Purkinje cell (primary cell): ENCODE results near the gene EIF5A. TPM values are rescaled to one million over a fixed set of nuclear protein-coding genes. Genes with fewer than 3 reads are reported as not detected.

Source experiments
- polyA plus RNA-seq: library from polyadenylated mRNA; unstranded; fragments of >200 nt; fragmentation: Nextera tagmentation; gene quantifications from 2 replicates; pipeline ENCODE4 v1.2.1, GENCODE V29; 2014

EIF5A gene
- polyA plus RNA-seq, result 41.6 and 47.0 TPM in 2 replicates

DNA sequence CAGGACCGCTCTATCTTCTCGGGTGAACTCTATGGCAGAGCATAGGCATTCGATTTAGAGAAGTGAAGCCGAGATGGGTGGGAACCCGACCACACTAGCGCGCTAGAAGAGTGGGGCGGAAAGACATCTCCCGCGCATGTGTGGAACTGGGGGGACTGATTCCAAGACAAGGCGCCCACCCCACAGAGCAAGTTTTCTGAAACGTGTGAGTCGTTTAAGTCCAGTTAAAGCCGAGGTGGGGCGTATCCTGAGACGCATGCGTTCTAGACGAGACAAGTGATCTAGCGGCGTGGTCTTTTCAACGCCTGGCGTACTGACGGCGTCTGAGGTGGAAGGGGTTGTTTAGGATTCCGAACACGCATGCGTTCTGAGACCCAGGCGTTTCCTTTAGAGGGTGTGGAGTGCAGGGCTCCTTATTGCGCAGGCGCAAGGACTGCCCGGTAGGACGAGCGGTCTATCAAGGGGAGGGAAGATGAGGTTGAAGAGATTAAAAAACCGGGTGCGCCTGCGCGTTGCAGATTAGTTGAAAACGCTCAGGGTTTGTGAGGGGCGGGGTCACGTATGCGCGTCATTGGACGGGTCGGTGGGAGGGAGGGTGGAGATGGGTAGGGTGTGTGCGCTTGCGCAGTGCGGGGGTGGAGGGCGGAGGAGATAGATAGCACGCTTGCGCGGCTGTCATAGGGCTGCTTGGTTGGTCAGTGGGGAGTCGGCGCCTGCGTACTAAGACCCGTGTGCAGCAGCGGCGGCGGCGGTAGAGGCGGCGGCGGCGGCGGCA lies at the start of gene EIF5A:
Gene EIF5A, plus strand, starts transcription at position 718 of the 775 bp plus-strand sequence. CDS start 2,008 bp downstream, outside the sequence.

DNA sequence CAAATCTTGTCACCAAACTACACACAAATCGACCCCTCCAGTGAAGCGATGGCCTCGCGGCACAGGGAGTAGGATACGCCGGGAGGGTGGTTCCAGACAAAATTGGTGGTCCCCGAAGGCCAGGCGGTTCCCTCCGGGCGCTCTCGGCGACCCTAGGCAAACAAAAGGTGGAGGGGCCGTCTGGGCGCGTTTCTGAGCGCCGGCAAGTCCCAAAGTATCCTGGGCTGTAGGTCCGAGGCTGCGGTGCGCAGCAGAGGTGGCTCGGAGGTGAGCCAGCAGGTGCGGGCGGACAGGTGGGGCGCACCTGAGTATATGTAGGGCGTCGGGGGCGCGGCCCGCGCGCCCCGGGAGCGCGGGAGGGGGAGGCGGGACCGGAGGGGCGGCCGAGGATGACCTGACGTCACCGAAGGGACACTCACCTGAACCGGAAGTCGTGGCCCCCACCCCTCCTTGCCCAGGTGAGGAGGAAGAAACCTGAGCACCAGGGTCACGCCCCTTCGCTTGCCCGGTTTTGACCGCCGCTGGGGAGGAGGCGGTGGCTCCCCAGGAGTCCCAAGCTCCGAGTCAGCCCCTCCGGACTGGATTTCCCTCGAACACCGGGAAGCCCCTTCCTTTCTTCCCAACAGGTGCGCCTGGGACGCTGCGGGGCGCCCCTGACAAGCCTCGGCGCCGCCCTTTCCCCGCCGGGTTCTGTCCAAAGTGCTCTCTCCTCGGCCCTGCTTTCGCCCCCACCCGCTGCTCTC lies 45.1 kb upstream of the EIF5A start, which contains the start of gene CLDN7:
Gene CLDN7, minus strand, starts transcription at position 287 of the 743 bp plus-strand sequence. CDS start 435 bp downstream, outside the sequence.

DNA sequence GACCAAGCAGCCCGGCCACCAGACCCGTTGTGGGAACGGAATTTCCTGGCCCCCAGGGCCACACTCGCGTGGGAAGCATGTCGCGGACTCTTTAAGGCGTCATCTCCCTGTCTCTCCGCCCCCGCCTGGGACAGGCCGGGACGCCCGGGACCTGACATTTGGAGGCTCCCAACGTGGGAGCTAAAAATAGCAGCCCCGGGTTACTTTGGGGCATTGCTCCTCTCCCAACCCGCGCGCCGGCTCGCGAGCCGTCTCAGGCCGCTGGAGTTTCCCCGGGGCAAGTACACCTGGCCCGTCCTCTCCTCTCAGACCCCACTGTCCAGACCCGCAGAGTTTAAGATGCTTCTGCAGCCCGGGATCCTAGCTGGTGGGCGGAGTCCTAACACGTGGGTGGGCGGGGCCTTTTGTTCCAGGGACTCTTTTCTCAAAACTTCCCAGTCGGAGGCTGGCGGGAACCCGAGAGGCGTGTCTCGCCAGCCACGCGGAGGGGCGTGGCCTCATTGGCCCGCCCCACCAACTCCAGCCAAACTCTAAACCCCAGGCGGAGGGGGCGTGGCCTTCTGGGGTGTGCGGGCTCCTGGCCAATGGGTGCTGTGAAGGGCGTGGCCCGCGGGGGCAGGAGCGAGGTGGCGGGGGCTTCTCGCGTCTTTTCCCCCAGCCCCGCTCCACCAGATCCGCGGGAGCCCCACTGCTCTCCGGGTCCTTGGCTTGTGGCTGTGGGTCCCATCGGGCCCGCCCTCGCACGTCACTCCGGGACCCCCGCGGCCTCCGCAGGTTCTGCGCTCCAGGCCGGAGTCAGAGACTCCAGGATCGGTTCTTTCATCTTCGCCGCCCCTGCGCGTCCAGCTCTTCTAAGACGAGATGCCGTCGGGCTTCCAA lies 26.1 kb upstream of the EIF5A start, which contains the start of gene SLC2A4:
Gene SLC2A4, plus strand, starts transcription at position 645 of the 879 bp plus-strand sequence. Its CDS starts 217 bp downstream, at position 862.

DNA sequence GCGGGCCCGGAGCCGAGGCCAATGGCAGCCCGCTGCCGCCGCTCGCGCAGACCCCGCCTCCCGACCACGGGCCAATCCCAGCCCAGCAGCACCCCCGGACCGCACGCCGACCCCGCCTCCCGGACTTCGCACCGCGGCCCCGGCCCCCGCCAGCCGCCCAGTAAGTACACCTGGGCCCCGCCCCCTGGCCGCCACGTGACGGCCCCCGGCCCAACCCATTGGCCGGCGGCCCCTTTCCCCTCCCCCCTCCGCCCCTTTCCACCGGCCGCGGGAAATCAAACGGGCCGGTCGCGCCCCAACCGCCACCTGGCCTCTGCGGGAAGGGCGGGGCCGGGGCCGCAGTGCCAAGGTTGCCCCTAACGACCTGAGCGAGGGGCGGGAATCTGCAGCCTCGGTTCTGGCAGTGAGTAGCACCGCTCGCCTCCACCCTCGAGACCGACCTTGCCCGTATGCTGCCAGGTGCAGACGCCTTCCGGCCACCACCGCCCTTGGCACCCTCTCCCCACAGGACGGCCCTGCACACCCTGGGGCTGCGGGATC lies 12.7 kb upstream of the EIF5A start, which contains the start of gene YBX2:
Gene YBX2, minus strand, starts transcription at position 26 of the 540 bp plus-strand sequence. CDS start 139 bp downstream, outside the sequence.

DNA sequence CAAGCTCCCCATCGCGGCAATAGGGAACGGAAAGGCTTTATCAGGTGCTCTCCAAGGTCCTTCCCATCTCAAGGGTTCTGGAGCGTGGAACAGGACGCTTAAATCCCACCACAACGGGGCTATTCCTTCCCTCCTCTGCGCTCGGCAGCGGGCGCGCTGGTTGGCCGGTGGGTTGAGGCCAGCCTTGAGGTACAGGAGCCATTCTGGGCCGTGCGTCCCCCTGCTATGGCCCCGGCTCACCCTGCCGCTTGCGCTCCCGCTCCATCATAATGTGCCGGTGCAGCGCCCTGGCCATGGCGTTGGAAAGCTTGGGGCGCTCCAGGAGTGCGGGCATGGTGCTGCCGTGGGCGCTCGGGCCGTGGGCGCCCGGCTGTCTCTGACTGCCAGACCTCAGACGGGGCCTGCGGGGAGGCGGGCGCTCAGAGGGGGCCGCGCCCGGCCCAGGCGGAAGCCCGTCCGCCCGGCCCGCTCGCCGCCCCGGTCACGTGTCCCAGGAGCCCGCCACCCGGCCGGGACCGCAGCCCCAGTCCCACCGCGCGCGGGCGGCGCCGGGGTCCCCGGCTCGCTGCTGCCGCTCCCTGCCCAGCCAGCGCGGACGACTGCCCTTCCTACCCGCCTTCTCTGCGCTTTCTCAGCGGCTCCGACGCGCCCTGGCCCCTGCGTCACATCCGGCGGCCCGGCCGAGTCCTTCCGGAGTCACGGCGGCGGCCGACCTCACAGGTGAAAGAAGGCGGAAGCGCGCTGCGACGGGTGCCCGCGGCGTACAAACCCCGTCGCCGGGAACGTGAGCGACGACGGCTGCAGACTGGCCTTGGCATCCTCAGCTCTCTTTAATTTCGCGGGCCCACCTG lies 7.5 kb downstream of the EIF5A start, which contains the start of gene GPS2:
Gene GPS2, minus strand, starts transcription at position 642 of the 851 bp plus-strand sequence. Its CDS starts 308 bp downstream, at position 334.

DNA sequence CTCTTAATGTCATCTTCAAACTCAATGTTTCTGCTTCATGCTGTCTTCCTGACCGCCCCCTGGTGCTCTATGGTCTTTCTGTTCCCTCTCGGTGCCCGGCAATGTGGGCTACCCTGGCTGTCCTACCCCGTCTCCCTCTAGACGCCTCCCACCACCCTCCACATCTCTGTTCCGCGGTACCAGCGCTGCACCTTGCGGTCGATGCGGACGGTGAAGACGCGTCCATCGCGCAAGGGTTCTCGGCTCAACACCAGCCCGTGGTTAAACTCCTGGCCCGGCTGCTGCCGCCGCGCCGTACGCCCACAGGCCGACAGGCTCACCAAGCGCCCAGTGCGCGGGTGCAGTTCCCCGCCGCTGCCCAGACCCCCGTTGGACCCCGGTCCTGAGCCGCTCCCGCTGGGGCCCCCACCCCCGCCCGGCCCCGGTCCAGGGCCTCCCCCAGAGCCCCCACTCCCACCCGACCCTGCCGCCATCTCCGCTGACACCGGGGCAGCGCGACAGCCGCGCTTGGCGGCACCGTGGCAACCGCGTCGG lies 21.5 kb downstream of the EIF5A start, which contains the start of gene NEURL4:
Gene NEURL4, minus strand, starts transcription at position 496 of the 534 bp plus-strand sequence. Its CDS starts 23 bp downstream, at position 473.

DNA sequence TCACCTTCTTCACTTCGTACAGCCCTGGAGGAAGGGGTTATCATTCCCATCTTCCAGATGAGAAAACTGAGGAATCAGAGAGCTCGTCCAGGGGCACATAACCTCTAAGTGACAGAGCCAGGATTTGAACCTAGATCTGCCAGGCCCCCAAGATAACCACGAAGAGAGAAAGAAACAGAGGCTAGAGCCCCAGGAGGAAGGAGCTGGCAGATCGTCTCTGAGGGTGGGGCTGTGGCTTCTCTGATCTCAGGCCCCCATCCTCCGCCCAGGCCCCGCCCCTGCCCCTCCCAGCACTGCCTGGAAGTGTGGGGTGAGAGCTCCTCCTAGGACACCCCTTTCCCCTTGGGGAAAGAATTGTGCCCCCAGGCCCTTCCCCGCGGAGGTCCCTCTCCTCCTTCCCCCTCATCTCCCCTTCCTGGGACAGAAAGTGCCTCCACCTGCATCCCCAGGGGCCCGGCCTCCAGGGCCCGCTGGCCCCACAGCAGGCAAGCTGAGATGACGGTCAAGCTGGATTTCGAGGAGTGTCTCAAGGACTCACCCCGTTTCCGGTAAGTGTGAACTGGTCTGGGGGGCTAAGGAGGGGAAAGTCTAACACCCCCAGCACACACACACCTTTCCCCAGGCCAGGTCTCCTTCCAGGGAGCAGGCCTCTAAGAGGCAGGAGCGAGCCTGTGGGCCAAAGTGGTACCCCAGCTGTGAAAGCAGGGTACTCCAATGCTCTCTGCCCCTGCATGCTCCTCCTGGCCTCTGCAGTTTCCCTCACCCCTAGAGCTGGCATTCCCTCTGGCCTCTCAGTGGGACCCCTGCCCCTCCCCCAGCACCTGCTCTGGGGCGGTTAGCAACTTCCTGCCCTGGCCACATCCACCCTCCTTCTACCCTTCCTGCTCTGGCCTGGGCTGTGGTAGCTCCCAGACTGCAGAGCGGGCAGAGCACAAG lies 29.1 kb downstream of the EIF5A start, which contains the start of gene ACAP1:
Gene ACAP1, plus strand, starts transcription at position 290 of the 936 bp plus-strand sequence. Its CDS starts 206 bp downstream, at position 496.

DNA sequence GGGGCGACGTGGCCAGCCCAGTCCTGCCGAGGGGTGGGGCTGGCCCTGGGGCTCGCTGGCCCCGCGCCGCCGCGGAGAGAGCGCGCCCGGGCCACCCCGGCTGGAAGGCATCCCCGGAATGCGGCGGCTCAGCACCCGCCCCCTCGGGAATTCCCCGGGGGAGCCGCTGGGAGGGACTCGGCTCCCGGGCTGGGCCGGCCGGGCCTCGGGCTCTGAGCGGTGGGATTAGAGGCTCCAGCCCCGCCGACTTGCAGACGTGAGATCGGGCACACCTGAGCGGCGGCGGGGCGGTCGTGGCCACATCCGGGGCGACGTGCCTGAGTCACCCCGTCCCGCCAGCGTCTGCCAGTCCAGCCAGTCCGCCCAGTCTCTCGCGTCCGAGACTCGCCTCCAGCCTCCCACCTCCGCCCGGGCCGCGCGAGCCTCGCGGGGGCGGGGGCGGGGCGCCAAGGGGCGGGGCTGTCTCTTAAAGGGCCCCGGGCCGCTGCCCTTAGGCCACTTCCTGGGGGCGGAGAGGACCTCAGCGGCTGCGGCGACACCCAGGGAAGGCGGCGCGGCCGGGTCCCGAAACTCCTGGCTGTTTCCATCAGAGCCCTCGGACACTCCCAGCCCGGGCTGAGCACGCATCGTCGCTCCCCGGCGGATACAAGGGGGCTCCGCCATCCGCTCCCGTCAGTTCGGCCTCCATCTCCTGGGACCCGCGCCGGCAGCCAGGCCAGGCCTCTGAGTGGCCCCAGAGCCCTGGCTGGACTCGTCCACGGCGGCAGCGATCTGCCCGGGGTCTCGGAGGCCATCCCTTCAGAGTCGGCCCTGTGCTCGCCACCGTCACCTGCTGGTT lies 44.5 kb downstream of the EIF5A start, which contains the start of gene KCTD11:
Gene KCTD11, plus strand, starts transcription at position 498 of the 838 bp plus-strand sequence.

DNA sequence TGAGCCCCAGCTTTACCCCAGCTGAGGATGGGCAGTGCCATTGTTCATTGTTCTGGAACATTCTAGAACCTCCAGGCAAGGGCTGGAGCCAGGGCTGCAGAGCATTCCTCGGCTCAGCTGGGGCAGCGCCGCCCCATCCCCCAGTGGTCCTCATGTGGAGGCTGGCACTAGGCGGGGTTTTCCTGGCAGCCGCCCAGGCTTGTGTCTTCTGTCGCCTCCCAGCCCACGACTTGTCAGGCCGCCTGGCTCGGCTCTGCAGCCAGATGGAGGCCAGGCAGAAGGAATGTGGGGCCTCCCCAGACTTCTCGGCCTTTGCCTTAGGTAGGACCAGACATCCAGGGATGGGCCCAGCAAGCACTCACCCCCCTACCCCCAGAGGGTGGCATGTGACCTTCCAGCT lies 47.6 kb downstream of the EIF5A start, which contains the start of gene TMEM95:
Gene TMEM95, plus strand, starts transcription at position 104 of the 400 bp plus-strand sequence. Its CDS starts 49 bp downstream, at position 153.

Other genes starting within 250 kb of the EIF5A start
- not detected in 2 replicates for gene CLEC10A, start 227.4 kb upstream of the EIF5A start, polyA plus RNA-seq
- 0.57 and 4.5 TPM in 2 replicates for gene ASGR2, start 192.8 kb upstream of the EIF5A start, polyA plus RNA-seq
- gene ASGR1, start 128.3 kb upstream of the EIF5A start, polyA plus RNA-seq, result 1.7 and 5.0 TPM in 2 replicates
- gene DLG4, start 87.8 kb upstream of the EIF5A start, polyA plus RNA-seq, result 1.7 and 3.0 TPM in 2 replicates
- gene ACADVL, start 87.7 kb upstream of the EIF5A start, polyA plus RNA-seq, result 50.1 and 52.5 TPM in 2 replicates
- 0.91 and 1.8 TPM in 2 replicates for gene DVL2, start 73.1 kb upstream of the EIF5A start, polyA plus RNA-seq
- gene PHF23, start 68.2 kb upstream of the EIF5A start, polyA plus RNA-seq, result 8.9 and 12.1 TPM in 2 replicates
- gene GABARAP, start 65.2 kb upstream of the EIF5A start, polyA plus RNA-seq, result 235 and 613 TPM in 2 replicates
- gene CTDNEP1, start 55.9 kb upstream of the EIF5A start, polyA plus RNA-seq, result 9.3 and 15.5 TPM in 2 replicates
- 15.8 and 16.6 TPM in 2 replicates for gene ELP5, start 55.4 kb upstream of the EIF5A start, polyA plus RNA-seq
- not detected in 2 replicates for gene CLDN7, start 45.1 kb upstream of the EIF5A start, polyA plus RNA-seq
- not detected in 2 replicates for gene SLC2A4, start 25.9 kb upstream of the EIF5A start, polyA plus RNA-seq
- gene YBX2, start 13.0 kb upstream of the EIF5A start, polyA plus RNA-seq, result not detected in 2 replicates
- 42.5 and 54.6 TPM in 2 replicates for gene GPS2, start 7.7 kb downstream of the EIF5A start, polyA plus RNA-seq
- gene NEURL4, start 21.7 kb downstream of the EIF5A start, polyA plus RNA-seq, result 0.34 TPM in 1 of 2 replicates, not detected in the other
- gene ACAP1, start 28.9 kb downstream of the EIF5A start, polyA plus RNA-seq, result 4.1 and 5.8 TPM in 2 replicates
- not detected in 2 replicates for gene KCTD11, start 44.5 kb downstream of the EIF5A start, polyA plus RNA-seq
- not detected in 2 replicates for gene TMEM95, start 47.5 kb downstream of the EIF5A start, polyA plus RNA-seq
- 0.15 TPM in 1 of 2 replicates, not detected in the other for gene TNK1, start 73.5 kb downstream of the EIF5A start, polyA plus RNA-seq
- 1.3 and 1.8 TPM in 2 replicates for gene PLSCR3, start 86.9 kb downstream of the EIF5A start, polyA plus RNA-seq
- 148 and 161 TPM in 2 replicates for gene TMEM256, start 96.5 kb downstream of the EIF5A start, polyA plus RNA-seq
- 6.6 and 13.0 TPM in 2 replicates for gene NLGN2, start 100.2 kb downstream of the EIF5A start, polyA plus RNA-seq
- gene SPEM1, start 112.7 kb downstream of the EIF5A start, polyA plus RNA-seq, result not detected in 2 replicates
- gene SPEM2, start 118.0 kb downstream of the EIF5A start, polyA plus RNA-seq, result not detected in 2 replicates
- gene SPEM3, start 121.2 kb downstream of the EIF5A start, polyA plus RNA-seq, result not detected in 2 replicates
- not detected in 2 replicates for gene TMEM102, start 127.8 kb downstream of the EIF5A start, polyA plus RNA-seq
- 1.2 and 2.0 TPM in 2 replicates for gene FGF11, start 131.9 kb downstream of the EIF5A start, polyA plus RNA-seq
- 14.7 and 16.0 TPM in 2 replicates for gene CHRNB1, start 137.4 kb downstream of the EIF5A start, polyA plus RNA-seq
- gene ZBTB4, start 172.0 kb downstream of the EIF5A start, polyA plus RNA-seq, result 9.2 and 9.5 TPM in 2 replicates
- not detected in 2 replicates for gene SLC35G6, start 173.8 kb downstream of the EIF5A start, polyA plus RNA-seq
- gene POLR2A, start 176.7 kb downstream of the EIF5A start, polyA plus RNA-seq, result 6.4 and 7.7 TPM in 2 replicates
- 1.9 and 5.1 TPM in 2 replicates for gene TNFSF12, start 241.4 kb downstream of the EIF5A start, polyA plus RNA-seq